Activated CD4-positive, alpha-beta T cell treated with anti-CD3 and anti-CD28 coated beads, Interleukin-2, amount 50 U/mL, for 16 hours (primary cell): Measurements from ENCODE around the gene COBL.

Source experiments
- DNase-seq: peaks from one replicate; pipeline ENCODE4 v3.0.0-alpha.2; 2020

The COBL gene

DNA sequence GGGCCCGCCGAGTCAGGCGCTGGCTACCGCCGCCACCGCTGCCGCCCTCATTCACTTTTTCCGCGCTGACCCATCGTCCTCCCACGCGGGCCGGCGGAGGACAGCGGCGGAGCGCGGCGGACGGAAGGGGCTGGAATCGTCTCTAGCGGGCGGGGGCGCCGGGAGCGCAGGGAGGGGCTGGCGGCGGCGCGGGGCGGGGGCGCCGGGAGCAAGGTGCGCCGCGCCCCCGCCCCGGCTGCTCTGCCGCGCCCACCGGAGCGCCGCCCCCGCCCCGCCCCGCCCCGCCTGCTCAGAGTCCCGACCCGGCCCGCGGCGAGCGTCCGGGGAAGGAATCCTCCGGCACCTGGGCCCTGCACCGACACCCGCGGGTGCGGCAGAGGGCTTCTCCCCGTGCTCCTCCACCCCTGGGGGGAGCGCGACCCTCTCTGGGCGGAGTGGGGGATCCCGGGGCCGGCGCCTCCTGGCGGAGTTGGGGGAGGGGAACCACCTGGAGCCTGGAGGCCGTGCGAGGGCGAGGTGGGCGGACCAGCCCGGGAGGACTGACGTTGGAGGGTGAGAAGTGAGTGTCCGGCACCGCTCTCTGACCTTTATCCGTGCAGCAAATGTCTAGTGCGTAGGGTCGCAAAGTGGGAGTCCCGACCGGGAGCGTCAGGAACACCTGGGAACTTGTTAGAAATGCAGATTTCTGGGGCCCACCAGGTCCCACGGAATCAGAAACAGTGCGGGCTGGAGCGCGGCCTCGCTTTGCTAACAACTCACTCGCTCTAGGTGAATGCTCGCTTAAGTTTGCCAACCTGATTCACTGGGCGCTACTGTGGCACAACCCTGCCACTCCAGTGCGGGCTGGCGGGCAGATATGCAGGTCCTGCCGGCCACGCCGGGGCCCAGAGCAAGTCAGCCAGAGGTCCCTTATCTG is at the start of gene COBL:
Gene COBL (minus strand): TSS at position 144 of the 916 bp plus-strand sequence. CDS start 176 bp downstream, outside the sequence.
- no peak for DNase-seq

GRCh38 chr7:51366172-51366728 is 49.6 kb upstream of the COBL start:
- DNase-seq, result no peak

GRCh38 chr7:51357821-51358220 is 41.2 kb upstream of the COBL start:
- no peak for DNase-seq

- DNase-seq, result no peak
These were observed 40.4 kb upstream of the COBL start for GRCh38 chr7:51356849-51357516.

- DNase-seq, result peak; percentile 2
These were observed 38.3 kb upstream of the COBL start for GRCh38 chr7:51354897-51355296.

DNA sequence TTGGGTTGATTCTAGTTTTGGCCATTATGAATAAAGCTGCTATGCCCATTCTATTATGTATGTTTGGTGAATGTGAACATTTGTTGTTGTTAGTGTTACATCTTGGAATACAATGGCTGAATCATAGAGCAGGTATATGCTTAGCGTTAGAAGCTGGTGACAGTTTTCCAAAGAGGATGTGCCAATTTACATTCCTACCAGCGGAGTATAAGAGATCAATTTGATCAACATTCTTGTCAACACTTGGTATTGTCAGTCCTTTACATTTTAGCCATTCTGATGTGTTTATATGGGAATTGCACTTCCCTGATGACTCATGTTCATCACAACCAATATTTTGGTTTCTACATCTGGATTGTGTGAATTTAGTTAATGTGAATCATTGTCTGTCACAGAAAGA is 37.8 kb upstream of the COBL start:
- DNase-seq, result no peak

- no peak for DNase-seq
These were observed 35.8 kb upstream of the COBL start for GRCh38 chr7:51352174-51353100.

DNA sequence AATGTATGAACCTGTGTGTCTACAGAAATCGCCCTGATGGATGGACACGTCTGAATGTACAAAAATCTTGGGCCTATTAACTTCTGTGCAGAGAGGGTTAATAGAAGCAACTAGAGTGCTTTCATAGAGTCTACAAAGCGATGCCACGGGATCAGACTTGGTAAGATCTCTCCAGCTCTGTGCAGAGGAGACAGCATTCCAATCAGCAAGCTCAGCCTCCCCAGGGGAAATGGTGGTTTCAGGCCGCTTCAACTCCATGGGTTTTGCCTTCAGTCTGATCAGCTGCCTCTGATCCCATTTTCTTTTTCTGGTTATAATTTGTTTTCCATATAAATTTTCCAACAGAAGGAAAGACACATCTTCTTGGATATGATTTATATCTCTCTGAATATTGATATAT is 35.1 kb upstream of the COBL start:
- no peak for DNase-seq

DNA sequence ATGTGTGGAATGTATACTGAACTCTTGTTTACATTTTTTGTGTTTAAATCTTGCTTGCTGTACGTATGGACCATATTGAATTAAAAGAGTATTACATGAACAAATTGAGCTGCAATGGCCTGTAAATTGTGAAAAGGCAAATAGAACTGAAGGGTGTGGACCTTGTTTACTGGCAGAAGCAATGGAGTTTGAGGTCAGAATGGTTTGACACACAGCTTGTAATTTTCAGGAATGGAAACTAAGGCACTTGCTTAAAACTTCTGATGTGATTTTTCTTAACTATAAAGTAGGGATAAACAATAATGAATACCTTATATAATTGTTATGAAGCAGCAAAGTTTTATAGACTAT is 33.9 kb upstream of the COBL start:
- no peak for DNase-seq

DNA sequence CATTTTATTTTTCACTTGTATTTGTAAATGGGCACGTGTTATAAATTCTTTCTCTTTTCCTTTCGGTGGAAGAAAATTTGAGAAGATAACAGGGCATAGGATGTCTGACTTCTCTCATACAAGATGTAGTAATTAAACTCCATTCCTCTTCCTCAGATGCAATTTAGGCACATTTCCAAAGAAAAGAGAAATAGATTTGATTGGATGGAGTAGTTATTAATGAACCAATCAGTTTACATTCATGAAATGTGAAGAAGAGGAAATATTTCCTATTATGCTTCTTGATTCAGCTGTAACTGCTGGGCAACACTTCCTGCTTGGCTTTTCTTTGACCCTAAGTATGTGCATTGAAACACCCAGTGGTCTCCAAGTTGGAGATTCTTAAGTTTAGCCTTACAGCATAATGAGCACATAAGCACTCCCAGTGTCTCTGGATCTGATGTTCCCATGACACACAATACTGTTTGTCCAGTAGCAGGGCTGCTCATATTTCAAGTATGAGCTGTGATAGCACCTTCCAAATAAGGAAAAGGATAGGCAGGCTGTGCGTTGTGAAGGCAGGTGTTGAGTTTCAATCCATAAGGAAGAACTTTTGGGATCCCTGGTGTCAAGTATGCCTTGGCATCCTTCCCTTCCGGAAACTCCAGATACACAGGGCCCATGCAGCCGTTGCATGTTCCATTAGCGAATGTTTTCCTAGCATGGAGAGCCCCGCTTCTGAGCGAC is 33.4 kb upstream of the COBL start:
- no peak for DNase-seq

DNA sequence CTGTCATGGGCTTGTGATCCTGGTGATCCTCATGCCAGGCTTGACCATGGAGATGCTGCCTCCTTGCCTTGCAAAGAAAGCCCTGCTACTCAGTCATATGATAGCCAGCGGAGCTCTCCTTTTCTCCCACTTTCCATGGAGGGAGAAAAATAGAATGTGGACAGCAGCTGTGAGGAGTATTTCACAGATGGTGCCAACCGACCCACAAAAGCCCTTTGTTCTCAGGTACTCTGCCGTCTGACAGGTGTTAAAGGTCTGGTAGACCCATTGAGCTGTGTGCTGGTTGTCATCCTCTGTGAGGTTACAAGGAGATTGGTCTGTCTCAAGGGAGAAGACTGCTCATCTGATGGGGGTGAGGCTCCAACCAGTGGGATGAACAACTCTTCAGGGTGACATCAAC is 29.5 kb upstream of the COBL start:
- DNase-seq, result no peak

DNA sequence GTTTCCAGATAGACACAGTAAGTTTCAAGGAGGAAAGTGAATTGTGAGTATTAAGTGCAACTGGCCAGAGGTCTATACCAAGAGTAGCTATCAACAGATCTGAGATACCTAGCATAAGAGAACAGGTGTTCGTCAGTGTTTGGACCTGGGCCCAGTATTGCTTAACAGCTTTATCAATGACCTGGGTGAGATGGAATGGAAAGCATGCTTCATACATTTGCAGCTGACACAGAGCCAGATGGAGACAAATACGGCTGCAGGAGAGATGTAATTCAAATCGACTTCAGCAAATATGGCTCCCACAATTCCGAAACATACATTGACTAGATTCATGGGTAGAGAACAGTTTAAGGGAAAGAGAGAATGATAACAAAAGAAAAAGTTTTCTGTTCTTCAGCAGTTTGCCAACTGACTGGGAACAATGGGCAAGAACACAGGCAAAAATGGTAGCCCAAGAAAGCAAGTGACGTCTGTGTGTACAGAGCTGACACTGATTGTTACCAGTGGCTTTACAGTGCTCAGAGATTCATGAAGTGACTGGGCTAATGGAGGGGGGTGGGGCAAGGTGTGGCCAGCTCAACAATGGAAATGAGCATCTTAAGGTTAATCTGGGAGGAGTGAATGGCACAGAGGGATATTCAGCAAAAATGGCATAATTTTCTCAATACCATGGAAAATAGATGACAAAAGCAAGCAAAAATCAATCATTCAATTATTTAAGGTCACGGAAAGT is 28.0 kb upstream of the COBL start:
- no peak for DNase-seq

DNA sequence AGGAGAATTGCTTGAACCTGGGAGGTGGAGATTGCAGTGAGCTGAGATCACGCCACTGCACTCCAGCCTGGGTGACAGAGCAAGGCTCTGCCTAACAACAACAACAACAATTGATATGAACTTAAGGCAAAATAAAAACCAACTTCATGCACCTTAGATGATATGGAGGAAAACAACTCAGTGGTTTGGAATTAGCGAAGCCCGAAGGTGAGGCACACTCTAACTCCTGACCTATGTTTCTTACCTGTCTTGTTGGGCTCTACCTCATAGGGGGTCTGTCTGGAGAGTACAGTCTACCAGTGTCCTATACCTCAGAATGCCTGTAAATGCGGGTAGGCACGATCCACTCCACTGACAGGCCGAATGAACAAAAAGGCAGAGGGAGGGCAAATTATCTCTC is 24.3 kb upstream of the COBL start:
- no peak for DNase-seq

DNA sequence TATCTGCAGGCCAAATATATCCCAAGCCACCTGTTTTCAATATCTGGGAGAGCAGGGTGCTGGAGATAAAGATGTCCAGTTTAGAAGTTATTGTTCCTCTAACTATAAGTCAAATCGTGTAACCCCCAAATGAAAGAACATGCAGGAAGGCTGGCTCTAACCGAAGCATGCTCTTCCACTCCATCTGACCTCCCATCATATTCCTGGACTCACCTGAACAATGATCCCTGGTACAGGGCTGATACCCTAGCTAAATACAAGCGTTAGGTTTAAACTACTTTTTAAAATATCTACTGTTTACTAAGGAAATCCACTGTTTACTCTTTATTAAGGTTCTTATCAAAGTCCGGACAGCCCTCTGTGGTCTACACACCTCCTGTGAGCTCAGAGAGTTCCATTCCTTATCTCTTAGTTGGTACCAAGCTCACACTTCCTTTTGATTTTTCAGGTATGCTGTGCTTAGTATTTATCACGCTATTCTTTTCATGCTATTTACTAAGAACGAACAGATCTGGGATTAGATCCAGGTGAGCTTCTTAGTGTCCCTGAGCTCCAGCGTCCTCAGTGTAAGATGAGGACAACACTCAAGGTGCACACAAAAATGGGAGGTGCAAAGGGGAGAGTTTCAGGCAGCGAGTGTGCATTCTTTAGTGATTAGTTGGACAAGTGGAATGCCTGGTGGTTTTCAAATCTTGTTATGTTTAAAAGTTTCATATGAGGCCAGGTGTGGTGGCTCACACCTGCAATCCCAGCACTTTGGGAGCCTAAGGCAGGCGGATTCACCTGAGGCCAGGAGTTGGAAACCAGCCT is 23.6 kb upstream of the COBL start:
- DNase-seq, result no peak

DNA sequence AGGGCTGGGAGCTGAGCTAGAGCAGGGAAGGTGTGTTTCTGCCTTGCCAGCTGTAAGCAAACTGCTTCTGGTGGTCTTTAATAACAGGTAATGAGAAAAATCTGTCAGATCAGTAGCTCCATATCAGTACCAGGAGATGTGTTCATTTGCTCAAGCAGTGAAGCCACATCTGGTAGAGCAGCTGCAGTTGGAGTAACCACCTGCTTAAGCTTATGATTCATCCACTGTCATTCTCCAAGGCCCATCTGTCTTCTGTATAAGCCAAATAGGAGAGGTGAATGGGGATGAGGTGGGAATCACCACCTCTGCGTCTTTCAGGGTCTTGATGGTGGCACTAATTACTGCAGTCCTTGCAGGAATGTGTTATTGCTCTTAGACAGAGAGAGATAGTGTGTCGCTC is 18.4 kb upstream of the COBL start:
- DNase-seq, result no peak

DNA sequence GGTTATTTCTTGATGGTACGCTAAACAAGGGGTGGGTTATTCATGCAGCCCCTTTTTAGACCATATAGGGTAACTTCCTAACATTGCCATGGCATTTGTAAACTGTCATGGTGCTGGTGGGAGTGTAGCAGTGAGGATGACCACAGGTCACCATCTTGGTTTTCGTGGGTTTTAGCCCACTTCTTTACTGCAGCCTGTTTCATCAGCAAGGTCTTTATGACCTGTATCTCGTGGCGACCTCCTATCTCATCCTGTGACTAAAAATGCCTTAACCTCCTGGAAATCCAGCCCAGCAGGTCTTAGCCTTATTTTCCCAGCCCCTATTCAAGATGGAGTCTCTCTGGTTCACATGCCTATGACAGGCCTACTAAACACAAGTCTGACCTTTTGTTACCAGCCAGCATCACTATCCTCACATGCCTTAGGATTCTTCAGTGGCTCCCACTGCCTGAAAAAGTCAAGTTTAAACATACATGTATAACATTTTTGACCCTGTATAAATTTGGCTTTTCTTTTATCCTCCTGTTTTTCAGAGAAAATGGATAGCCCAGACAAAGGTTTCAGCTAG is 13.2 kb upstream of the COBL start:
- no peak for DNase-seq

DNA sequence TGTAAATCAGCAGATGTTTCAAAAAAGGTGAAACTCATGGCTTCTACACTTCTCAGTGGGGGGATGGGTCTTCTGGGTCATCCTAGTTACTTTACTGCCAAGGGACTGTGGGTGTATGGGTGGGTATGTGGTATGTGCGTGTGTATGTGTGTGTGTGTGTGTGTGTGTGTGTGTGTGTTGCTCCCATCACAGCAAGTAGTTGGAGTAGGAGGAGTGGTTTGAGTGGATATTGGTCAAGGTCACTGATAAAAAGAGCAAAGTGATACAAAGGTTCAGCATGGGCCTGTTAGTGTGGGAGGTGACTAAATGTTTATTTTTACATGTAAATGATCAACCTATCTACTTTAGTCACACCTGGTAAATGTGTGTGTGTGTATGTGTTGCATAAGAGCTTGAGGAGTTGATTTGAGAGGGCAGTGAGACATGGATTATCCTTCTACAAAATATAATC is 11.8 kb upstream of the COBL start:
- DNase-seq, result no peak

- DNase-seq, result no peak
These were observed 10.7 kb upstream of the COBL start for GRCh38 chr7:51327287-51327717.

DNA sequence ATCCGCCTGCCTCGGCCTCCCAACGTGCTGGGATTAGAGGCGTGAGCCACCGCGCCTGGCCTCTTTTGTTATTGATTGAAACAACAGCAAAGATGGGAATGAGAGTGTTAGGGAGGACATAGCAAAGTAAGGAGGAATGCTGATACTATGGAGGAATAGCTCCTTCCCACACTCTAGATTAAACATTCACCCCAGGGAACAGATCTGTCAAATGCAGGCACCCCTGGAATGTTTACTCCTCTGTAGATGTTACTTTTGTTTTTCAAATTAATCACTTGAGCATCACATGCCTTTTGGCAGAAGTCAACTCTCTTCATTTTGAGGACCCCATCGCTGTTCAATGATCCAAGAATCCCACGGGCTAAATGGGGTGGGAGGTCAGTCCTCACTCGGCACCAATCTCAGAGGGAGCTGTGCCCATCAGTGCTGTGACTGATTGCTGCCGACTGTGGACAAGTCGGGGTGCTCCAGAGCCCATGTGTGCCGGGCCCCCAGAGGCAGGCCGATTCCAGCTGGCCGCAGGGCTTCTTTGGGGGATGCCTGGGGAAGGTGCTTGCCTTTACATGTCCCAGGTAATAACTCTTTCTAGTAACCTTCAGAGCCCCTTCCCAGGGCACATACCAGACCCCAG is 10.2 kb upstream of the COBL start:
- no peak for DNase-seq

GRCh38 chr7:51325908-51326307 is 9.3 kb upstream of the COBL start:
- no peak for DNase-seq
